T-helper 17 cell (primary cell): ENCODE measurements around the gene PELI3. TPM values are rescaled to one million over a fixed set of nuclear protein-coding genes. Genes with fewer than 3 reads are reported as not detected.

Source experiments
- ATAC-seq: fragments of 150-1000 bp; cut with Tn5 transposase; 2 replicates; pipeline ENCODE4 v1.10.0; 2021; ENCODE audit warnings: mild to moderate bottlenecking, moderate library complexity
- DNase-seq, 3 donors: peaks; one replicate each; pipeline versions ENCODE4 v3.0.0 to v3.0.0-alpha.2; 2020 to 2021
- H3K9me3 ChIP-seq: one replicate; pipeline ENCODE4 v1.7.0; 2013; ENCODE audit warnings: low read length, mild to moderate bottlenecking; ENCODE audit not compliant: control insufficient read depth, poor library complexity, severe bottlenecking
- H3K27ac Mint-ChIP-seq: one replicate; pipeline ENCODE4 v1.8.0; 2022; ENCODE audit warnings: mild to moderate bottlenecking, moderate library complexity, mixed read lengths
- H3K27me3 Mint-ChIP-seq: one replicate; pipeline ENCODE4 v1.8.0; 2022; ENCODE audit warnings: mixed read lengths
- H3K36me3 Mint-ChIP-seq: one replicate; pipeline ENCODE4 v1.8.0; 2022; ENCODE audit warnings: low read depth, mixed read lengths
- H3K4me1 Mint-ChIP-seq: one replicate; pipeline ENCODE4 v1.8.0; 2022; ENCODE audit warnings: mild to moderate bottlenecking, mixed read lengths
- H3K4me3 Mint-ChIP-seq: one replicate; pipeline ENCODE4 v1.8.0; 2022; ENCODE audit warnings: mild to moderate bottlenecking, moderate library complexity, mixed read lengths
- total RNA-seq, 4 donors: library from RNA in 2 of 4; stranded (reverse) in 2 of 4; gene quantifications; one replicate each; pipeline ENCODE4 v1.2.3 and lab custom pipeline; 2022 to 2026

PELI3 gene
- total RNA-seq, 2 donors from 2014 or later = 11.3 to 13.3 TPM

DNA sequence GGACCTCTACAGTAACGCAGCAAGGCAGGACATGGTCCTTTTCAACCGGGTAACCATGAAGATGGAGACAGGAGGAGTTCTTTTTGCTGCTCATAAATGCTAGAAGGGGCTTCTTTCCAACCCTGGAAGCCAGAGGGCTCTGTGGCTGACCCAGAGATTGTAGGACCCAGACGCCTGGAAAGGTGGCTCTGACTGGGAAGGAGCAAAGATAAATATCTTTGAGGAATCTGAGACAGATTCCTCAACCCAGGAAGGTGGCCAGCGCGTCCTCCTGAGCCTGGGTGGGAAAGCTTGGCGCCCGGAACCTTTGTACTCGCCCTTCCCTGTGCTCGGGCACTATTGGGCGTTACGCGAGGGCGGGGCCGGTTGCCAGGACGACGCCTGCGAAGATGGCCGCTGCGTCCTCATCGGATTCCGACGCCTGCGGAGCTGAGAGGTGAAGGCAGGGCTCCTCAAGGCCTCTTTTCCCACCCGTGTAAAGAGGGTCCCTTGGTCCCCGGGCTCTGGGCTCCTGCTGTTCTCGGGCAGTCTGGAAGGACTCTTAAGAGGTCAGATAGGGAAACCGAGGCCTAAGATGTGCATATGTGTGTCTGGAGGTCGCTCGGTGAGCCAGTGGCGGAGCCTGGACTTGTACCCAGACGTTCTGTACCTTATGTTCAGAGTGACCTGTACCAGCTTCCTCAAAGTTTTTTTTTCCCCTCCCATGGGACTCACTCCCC lies 43.7 kb downstream of the PELI3 start, which contains the start of gene BBS1:
TSS of gene BBS1 (plus strand) at position 365 of the 719 bp plus-strand sequence. CDS start at position 390, 25 bp downstream.
- H3K4me3 Mint-ChIP-seq = peak within 1 kb of the TSS; percentile 89
- H3K9me3 ChIP-seq = no peaks in the 10 kb centered on the region
- H3K27ac Mint-ChIP-seq = peak within 1 kb of the TSS; percentile 81
- no peaks in the 10 kb centered on the region for H3K27me3 Mint-ChIP-seq
- peak; percentile 61 to 78 (median 62) for DNase-seq
- peak; percentile 98 for ATAC-seq
- peaks cover 14% of the 10 kb centered on the region for H3K4me1 Mint-ChIP-seq
- peaks cover 5% of the 10 kb centered on the region for H3K36me3 Mint-ChIP-seq

DNA sequence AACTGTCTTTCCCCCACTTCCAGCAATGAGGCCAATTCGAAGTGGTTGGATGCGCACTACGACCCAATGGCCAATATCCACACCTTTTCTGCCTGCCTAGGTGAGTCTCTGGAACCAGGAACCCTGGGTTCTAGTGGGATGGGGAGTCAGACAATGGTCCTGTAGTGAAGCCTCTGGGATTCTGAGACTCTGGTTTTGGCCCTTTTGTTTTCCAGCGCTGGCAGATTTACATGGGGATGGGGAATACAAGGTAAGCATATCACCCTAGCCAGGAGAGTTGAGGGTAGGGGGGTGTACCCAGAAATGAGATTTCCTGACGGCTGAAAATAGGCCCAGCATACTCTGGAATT lies 44.3 kb downstream of the PELI3 start:
- peak overlapping the region; percentile 89 for H3K4me3 Mint-ChIP-seq
- ATAC-seq = no peak
- H3K27me3 Mint-ChIP-seq = no peaks in the 10 kb centered on the region
- H3K27ac Mint-ChIP-seq = peak overlapping the region; percentile 81
- peaks cover 5% of the 10 kb centered on the region for H3K36me3 Mint-ChIP-seq
- DNase-seq = no peak
- no peaks in the 10 kb centered on the region for H3K9me3 ChIP-seq
- H3K4me1 Mint-ChIP-seq = peaks cover 14% of the 10 kb centered on the region

DNA sequence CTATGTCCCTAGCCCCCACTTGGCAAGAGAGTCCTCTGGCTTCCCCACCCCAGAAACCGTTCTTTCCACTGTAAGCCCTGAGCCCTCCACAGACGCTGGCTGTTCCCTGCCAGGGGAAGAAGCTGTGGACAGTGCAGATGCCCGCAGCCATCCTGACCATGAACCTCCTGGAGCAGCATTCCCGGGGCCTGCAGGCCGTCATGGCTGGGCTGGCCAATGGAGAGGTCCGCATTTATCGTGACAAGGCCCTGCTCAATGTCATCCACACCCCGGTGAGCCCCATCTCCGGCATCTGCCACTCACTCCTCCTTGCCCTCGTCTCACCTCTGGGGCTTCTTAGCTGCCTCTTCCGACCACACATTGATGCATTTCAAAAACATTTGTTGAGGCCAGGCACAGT lies 56.9 kb downstream of the PELI3 start:
- Mint-ChIP-seq H3K4me1 (peaks cover 6% of the 10 kb centered on the region), H3K27me3 (no peaks in the 10 kb centered on the region), H3K27ac (peak overlapping the region; percentile 32), H3K36me3 (peaks cover 6% of the 10 kb centered on the region), H3K4me3 (no peak overlapping the region)
- no peak for ATAC-seq
- DNase-seq = no peak
- no peaks in the 10 kb centered on the region for H3K9me3 ChIP-seq

DNA sequence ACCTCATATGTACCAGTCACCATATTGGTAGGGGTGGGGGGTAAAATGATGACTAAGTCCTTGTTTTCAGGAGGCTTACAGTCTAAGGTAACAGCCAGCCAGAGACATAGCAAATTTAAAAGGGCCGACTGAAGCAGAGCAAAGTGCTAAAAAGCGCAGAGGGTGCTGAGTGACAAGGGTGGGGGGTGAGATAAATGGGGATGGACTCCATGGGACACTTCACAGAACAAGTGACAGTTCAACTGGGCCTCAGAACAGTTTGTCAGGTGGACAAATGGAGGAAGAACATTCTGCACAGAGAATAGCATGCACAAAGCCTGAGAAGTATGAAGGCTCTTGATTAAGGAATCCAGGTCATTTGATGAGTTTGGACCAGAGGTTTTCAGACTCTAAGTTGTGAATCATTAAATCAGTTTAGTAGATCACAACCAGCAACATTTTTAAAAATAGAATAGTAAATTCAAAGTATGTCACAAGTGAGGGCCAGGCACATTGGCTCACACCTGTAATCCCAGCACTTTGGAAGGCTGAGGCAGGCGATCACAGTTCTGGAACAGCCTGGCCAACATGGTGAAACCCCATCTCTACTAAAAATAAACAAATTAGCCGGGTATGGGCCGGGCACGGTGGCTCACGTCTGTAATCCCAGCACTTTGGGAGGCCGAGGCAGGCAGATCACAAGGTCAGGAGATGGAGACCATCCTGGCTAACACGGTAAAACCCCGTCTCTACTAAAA lies 57.8 kb downstream of the PELI3 start:
- ATAC-seq (no peak), DNase-seq (no peak)
- Mint-ChIP-seq H3K27ac (peak overlapping the region; percentile 32), H3K4me1 (peaks cover 6% of the 10 kb centered on the region), H3K4me3 (no peak overlapping the region), H3K27me3 (no peaks in the 10 kb centered on the region), H3K36me3 (peaks cover 6% of the 10 kb centered on the region)
- no peaks in the 10 kb centered on the region for H3K9me3 ChIP-seq

Other genes starting within 250 kb of the PELI3 start
- 10 to 100 TPM; 55.1 to 58.3 TPM for gene KLC2, start 209.2 kb upstream of the PELI3 start, total RNA-seq
- gene RAB1B, start 198.3 kb upstream of the PELI3 start, total RNA-seq = 10 to 100 TPM; 72.8 to 89.1 TPM
- 10 to 100 TPM in 1 of 2 donors, 1 to 10 TPM in 1; 9.0 to 14.4 TPM for gene CNIH2, start 188.7 kb upstream of the PELI3 start, total RNA-seq
- 10 to 100 TPM; 32.6 to 35.1 TPM for gene YIF1A, start 177.8 kb upstream of the PELI3 start, total RNA-seq
- gene TMEM151A, start 175.0 kb upstream of the PELI3 start, total RNA-seq = under 1 TPM; 0.16 to 0.32 TPM
- gene CD248, start 149.9 kb upstream of the PELI3 start, total RNA-seq = not detected
- 1 to 10 TPM; 1.9 to 3.4 TPM for gene RIN1, start 130.5 kb upstream of the PELI3 start, total RNA-seq
- 10 to 100 TPM; 44.3 to 53.9 TPM for gene BRMS1, start 121.8 kb upstream of the PELI3 start, total RNA-seq
- 1 to 10 TPM; 2.4 to 2.8 TPM for gene B4GAT1, start 119.3 kb upstream of the PELI3 start, total RNA-seq
- 1 to 10 TPM; 5.4 TPM for gene SLC29A2, start 95.1 kb upstream of the PELI3 start, total RNA-seq
- gene NPAS4, start 45.9 kb upstream of the PELI3 start, total RNA-seq = not detected
- 10 to 100 TPM; 30.1 to 31.1 TPM for gene MRPL11, start 28.1 kb upstream of the PELI3 start, total RNA-seq
- gene DPP3, start 13.5 kb downstream of the PELI3 start, total RNA-seq = 10 to 100 TPM; 23.9 to 34.0 TPM
- gene BBS1, start 43.7 kb downstream of the PELI3 start, total RNA-seq = 10 to 100 TPM; 15.2 to 16.4 TPM
- 10 to 100 TPM; 15.2 to 18.1 TPM for gene ZDHHC24, start 79.1 kb downstream of the PELI3 start, total RNA-seq
- gene ACTN3, start 80.0 kb downstream of the PELI3 start, total RNA-seq = under 1 TPM in 1 of 2 donors, not detected in 1; 0.30 TPM
- gene CTSF, start 101.7 kb downstream of the PELI3 start, total RNA-seq = 10 to 100 TPM; 10.5 to 13.4 TPM
- 1 to 10 TPM in 1 of 2 donors, under 1 TPM in 1; 0.63 to 2.3 TPM for gene CCDC87, start 126.2 kb downstream of the PELI3 start, total RNA-seq
- 10 to 100 TPM; 23.1 to 23.4 TPM for gene CCS, start 126.3 kb downstream of the PELI3 start, total RNA-seq
- 100 to 1,000 TPM; 286 to 398 TPM for gene RBM14, start 149.7 kb downstream of the PELI3 start, total RNA-seq
- 100 to 1,000 TPM; 205 to 261 TPM for gene RBM4, start 171.8 kb downstream of the PELI3 start, total RNA-seq
- 1 to 10 TPM; 7.3 to 9.9 TPM for gene RBM4B, start 211.0 kb downstream of the PELI3 start, total RNA-seq